ENCODE results near the gene NSDHL. TPM values are rescaled to one million over a fixed set of nuclear protein-coding genes. Genes with fewer than 3 reads are reported as not detected.

Gene NSDHL
- total RNA-seq, 2 donors from 2014 or later, result 9.4 to 10.7 TPM

DNA sequence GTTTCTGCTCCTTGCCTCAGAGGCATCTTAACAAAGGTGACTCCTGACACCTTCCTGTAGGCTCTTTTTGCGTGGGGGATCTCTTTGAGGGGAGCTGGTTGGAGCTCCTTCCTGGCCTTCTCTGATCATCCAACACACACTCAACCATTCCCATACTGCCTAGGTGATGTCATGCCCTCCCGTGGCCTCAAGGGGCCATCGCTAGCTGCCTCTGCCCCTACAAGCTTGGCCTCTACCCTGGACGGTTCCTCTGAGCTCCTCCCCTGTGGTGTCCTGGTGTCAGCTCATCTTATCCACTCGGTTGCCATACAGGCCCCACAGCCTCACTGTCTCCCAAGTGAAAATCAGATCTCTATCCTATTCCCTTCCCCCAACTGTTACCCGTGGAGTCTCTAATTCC is 53.3 kb downstream of the NSDHL start:
- DNase-seq (ENCODE audit: low spot score), result no peak
- intact Hi-C loops (cut with DNase I), result loop anchor here in 1 of 2 donors (10.0 kb wide), 1 partner anchor 1571 kb away; the partner anchor contains the start of gene PLXNA3

- intact Hi-C loops (cut with DNase I), result loop anchor here in 1 of 2 donors (10.0 kb wide), 1 partner anchor 1568 kb away; the partner anchor contains the start of gene PLXNA3
- DNase-seq (ENCODE audit: low spot score), result no peak
Measured at GRCh38 chrX:152886716-152887115, 55.9 kb downstream of the NSDHL start.

DNA sequence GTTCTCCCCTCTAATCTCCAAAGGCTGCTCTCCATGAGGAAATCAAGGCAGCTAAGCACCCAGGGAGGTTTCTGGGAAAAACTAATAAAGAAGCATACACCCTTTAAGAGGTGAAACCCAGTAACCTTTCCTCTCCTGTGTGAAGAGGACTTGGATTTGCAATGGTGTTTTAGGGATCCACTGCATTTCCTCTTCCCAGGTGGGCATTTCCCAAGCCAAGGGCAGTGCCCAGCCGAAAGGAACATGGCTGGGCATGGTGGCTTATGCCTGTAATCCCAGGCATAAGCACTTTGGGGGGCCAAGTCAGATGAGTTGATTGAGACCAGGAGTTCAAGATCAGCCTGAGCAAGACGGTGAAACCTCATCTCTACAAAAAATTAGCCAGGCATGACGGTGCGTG is 61.6 kb downstream of the NSDHL start:
- no peak for DNase-seq (ENCODE audit: low spot score)
- intact Hi-C loops (cut with DNase I), result no loop called here

DNA sequence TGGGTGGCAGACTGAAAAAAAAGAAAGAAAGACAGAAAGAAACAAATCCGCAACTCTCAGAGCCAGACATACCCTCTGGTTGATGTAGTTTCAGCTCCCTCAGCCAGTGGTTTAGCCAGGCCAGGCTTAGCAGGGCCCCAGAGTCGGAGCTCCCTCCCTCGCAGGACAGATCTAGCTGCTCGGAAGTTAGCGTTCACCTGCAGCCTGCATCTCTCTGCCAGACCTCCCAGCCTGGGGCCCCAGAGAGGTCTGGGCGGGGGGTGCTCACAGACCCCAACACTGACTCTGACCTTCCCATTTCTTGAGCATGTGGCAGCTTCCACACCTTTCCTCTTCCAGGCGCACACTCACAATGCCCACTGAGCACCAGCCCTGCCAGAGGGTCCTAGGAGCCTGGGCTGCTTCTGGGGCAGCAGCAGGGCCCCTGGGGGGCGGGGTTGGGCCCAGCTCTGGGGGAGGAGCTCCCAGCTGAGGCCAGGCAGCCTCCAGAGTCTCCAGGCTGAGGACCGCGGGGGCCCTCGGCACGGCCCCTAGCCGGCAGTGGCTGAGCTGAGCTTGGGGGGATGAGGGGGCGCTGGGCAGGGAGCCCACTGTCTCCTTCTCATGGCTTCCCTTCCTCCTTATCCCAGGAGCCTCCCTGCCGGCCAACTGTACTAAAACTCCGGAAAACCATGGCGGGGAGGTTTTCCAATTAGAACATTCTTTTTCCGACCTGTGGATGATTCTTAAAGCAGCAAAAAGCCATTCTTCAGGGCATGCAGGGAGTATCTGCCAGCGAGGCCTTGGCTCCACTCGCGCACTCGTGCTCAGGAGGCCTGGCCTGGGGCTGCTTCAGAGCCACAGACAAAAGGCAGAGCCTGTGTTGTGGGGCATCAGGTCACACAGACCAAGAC is 62.4 kb downstream of the NSDHL start:
- DNase-seq (ENCODE audit: low spot score), result no peak
- intact Hi-C loops (cut with DNase I), result no loop called here

- DNase-seq (ENCODE audit: low spot score), result no peak
- intact Hi-C loops (cut with DNase I), result no loop called here
Measured at GRCh38 chrX:152893980-152894610, 63.2 kb downstream of the NSDHL start.

DNA sequence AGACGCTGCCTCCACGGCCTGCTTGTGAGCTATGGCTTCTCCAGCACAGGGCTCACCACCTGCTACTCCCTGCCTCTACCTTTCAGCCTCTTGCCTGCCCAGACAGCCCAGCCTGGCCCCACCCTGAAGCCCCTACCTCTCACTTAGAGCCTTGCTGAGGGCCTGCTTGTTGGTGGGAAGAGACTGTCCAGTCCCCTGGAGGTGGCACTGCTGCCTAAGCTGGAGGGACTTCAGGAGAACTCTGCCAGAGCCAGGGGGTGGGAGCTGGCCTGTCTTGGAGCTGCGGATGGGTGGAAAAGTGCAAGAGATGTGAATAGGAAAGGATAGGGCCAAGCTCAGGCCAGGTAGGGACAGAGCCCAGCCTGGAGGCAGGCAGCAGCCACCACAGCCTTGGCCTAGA is 64.3 kb downstream of the NSDHL start:
- no peak for DNase-seq (ENCODE audit: low spot score)
- intact Hi-C loops (cut with DNase I), result no loop called here

DNA sequence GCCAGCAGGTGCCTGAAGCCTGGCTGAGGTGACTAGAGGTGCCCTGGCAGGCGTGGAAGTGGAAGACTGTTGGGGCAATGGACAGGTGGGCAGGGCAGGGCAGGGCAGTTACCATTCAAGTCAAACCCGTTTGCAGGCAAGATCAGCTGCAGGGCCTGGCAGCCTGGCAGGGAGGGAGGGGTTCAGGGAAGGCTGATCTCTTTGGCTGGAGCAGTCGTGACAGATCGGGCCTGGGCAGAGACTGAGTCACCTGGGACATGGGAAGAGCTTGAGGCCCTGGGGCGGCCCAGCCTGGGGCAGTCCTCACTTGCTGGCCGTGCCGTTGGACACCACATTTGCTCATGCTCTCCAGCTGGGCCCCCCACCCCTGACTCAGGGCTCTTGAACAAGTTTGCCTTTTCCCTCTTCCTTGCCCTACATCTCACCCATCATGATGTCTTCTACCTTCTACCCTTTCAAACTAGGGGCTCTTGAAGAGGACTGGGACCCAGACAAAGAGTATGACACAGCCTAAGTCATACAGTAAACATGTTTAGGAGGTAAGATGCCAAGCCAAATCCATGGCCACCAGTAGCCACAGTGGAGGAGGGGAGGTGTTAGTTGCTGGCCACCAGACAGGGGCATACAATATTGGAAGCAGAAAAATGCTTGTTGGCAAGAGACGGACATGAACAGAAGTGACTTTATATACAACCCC is 65.0 kb downstream of the NSDHL start:
- intact Hi-C loops (cut with DNase I), result no loop called here
- no peak for DNase-seq (ENCODE audit: low spot score)

- intact Hi-C loops (cut with DNase I), result no loop called here
- no peak for DNase-seq (ENCODE audit: low spot score)
Measured at GRCh38 chrX:152896450-152896849, 65.6 kb downstream of the NSDHL start.

- no peak for DNase-seq (ENCODE audit: low spot score)
- intact Hi-C loops (cut with DNase I), result no loop called here
Measured at GRCh38 chrX:152897222-152898131, 66.6 kb downstream of the NSDHL start, which contains the start of gene ZNF185. TSS of gene ZNF185 (plus strand) at chrX:152898067. CDS start at chrX:152914490, 16,423 bp downstream.

GRCh38 chrX:152898442-152898841 is 67.6 kb downstream of the NSDHL start:
- DNase-seq (ENCODE audit: low spot score), result no peak

GRCh38 chrX:152899111-152899873 is 68.4 kb downstream of the NSDHL start:
- intact Hi-C loops (cut with DNase I), result no loop called here
- DNase-seq (ENCODE audit: low spot score), result no peak

More at GRCh38 chrX:152898442-152898841, 67.6 kb downstream of the NSDHL start:
- intact Hi-C loops (cut with DNase I), result no loop called here

DNA sequence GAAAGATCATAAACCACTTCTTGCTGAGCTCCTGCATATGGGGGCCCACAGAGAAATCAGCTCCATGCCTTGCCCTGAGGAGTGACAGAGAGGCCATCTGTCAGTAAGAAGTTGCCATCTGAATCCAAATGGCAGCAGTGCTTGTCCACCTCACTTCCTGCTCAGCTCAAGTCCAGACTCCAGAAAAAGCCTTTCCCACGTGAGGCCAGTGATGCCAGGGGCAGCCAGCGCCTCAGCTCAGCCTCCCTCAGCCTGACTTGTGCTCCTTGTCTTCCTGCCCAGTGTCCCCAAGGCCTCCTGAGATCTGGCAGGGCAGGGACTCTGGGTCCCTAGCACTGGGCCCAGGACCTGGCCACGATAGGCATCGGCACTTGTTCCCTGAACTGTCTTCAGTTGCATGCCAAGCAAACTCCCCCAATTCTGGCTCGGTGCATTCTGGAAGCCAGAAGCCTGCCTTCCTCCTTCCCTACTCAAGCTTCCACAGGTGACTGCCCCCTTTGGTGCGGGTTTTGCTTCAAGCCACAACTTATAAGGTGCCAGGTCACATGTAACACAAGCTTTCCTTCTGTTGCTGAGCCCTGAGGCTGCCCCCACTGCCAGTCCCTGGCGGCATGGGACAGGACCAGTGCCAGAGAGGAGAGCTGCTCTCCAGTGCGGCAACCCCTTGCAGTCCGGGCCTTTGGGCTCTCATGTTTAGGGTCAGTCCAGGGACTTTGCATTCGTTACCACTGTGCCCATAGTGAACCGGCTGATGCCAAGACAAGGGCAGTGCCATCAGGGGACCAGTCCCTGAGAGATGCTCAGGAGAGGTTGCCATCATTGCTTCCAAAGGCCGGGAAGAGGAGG is 69.2 kb downstream of the NSDHL start:
- intact Hi-C loops (cut with DNase I), result loop anchor here in 1 of 2 donors (5.0 kb wide), 1 partner anchor 1862 kb away; the partner anchor contains the start of gene DKC1
- DNase-seq (ENCODE audit: low spot score), result no peak

GRCh38 chrX:152900937-152901445 is 70.1 kb downstream of the NSDHL start:
- DNase-seq (ENCODE audit: low spot score), result no peak
- intact Hi-C loops (cut with DNase I), result loop anchor here in 1 of 2 donors (5.0 kb wide), 1 partner anchor 1861 kb away; the partner anchor contains the start of gene DKC1

GRCh38 chrX:152901816-152902501 is 71.1 kb downstream of the NSDHL start:
- DNase-seq (ENCODE audit: low spot score), result no peak
- intact Hi-C loops (cut with DNase I), result loop anchor here in 1 of 2 donors (5.0 kb wide), 1 partner anchor 1860 kb away; the partner anchor contains the start of gene DKC1

GRCh38 chrX:152902502-152902820 is 71.6 kb downstream of the NSDHL start:
- DNase-seq (ENCODE audit: low spot score), result no peak
- intact Hi-C loops (cut with DNase I), result loop anchor here in 1 of 2 donors (5.0 kb wide), 1 partner anchor 1860 kb away; the partner anchor contains the start of gene DKC1

- no peak for DNase-seq (ENCODE audit: low spot score)
- intact Hi-C loops (cut with DNase I), result loop anchor here in 1 of 2 donors (5.0 kb wide), 1 partner anchor 1859 kb away; the partner anchor contains the start of gene DKC1
Measured at GRCh38 chrX:152903589-152903988, 72.7 kb downstream of the NSDHL start.

Measured in posterior vena cava (tissue), 2 donors.